LHCN-M2 (cell line): ENCODE results near the gene CLEC4G. TPM values are rescaled to one million over a fixed set of nuclear protein-coding genes. Genes with fewer than 3 reads are reported as not detected.

Experiments used
- total RNA-seq: library from RNA; depleted of rRNA; stranded (reverse); fragments of >200 nt; gene quantifications from 2 replicates; pipeline ENCODE4 v1.2.3, GENCODE V29; 2014; rRNA removed

The CLEC4G gene
- total RNA-seq, 1 experiment from 2014 or later, result not detected

Other genes with a start within 250 kb of the CLEC4G start
- 3.5 and 3.8 TPM in 2 replicates for gene PEX11G, start 243.1 kb downstream of the CLEC4G start, total RNA-seq
- 59.1 and 59.6 TPM in 2 replicates for gene ZNF358, start 216.0 kb downstream of the CLEC4G start, total RNA-seq
- gene MCOLN1, start 209.5 kb downstream of the CLEC4G start, total RNA-seq, result 7.4 and 8.9 TPM in 2 replicates
- gene PNPLA6, start 196.4 kb downstream of the CLEC4G start, total RNA-seq, result 64.7 and 81.5 TPM in 2 replicates
- gene CAMSAP3, start 136.2 kb downstream of the CLEC4G start, total RNA-seq, result not detected in 2 replicates
- gene XAB2, start 102.6 kb downstream of the CLEC4G start, total RNA-seq, result 37.1 and 39.0 TPM in 2 replicates
- gene PET100, start 102.3 kb downstream of the CLEC4G start, total RNA-seq, result 6.4 and 13.1 TPM in 2 replicates
- gene PCP2, start 98.4 kb downstream of the CLEC4G start, total RNA-seq, result not detected in 2 replicates
- gene STXBP2, start 95.0 kb downstream of the CLEC4G start, total RNA-seq, result 0.11 TPM in 1 of 2 replicates, not detected in the other
- gene RETN, start 63.1 kb downstream of the CLEC4G start, total RNA-seq, result not detected in 2 replicates
- not detected in 2 replicates for gene MCEMP1, start 55.0 kb downstream of the CLEC4G start, total RNA-seq
- gene TRAPPC5, start 51.3 kb downstream of the CLEC4G start, total RNA-seq, result 96.8 and 101 TPM in 2 replicates
- gene FCER2, start 30.0 kb downstream of the CLEC4G start, total RNA-seq, result not detected in 2 replicates
- not detected in 2 replicates for gene CD209, start 15.4 kb upstream of the CLEC4G start, total RNA-seq
- gene CLEC4M, start 31.1 kb upstream of the CLEC4G start, total RNA-seq, result not detected in 2 replicates
- gene EVI5L, start 98.1 kb upstream of the CLEC4G start, total RNA-seq, result 19.5 and 21.5 TPM in 2 replicates
- not detected in 2 replicates for gene PRR36, start 142.3 kb upstream of the CLEC4G start, total RNA-seq
- gene LRRC8E, start 156.4 kb upstream of the CLEC4G start, total RNA-seq, result 1.6 and 1.9 TPM in 2 replicates
- 9.8 and 13.0 TPM in 2 replicates for gene MAP2K7, start 171.8 kb upstream of the CLEC4G start, total RNA-seq
- gene TGFBR3L, start 182.7 kb upstream of the CLEC4G start, total RNA-seq, result 1.9 and 3.5 TPM in 2 replicates
- gene SNAPC2, start 188.2 kb upstream of the CLEC4G start, total RNA-seq, result 25.5 and 28.8 TPM in 2 replicates
- gene CTXN1, start 194.0 kb upstream of the CLEC4G start, total RNA-seq, result 1.6 and 3.2 TPM in 2 replicates
- 49.0 and 50.5 TPM in 2 replicates for gene TIMM44, start 211.6 kb upstream of the CLEC4G start, total RNA-seq